Globus pallidus (tissue), 1 donor: Measurements from ENCODE around the gene PPP1R16B.

Experiments
- DNase-seq: peaks from one replicate; pipeline ENCODE4 v3.0.0-alpha.2; 2015; ENCODE audit warnings: low spot score

Gene PPP1R16B

GRCh38 chr20:38805502-38805957 lies at the start of gene PPP1R16B:
Gene PPP1R16B, plus strand, starts transcription at chr20:38805697. Its CDS starts 30,229 bp downstream, at chr20:38835926.
- peak; percentile 85 for DNase-seq

- DNase-seq, result no peak
Observed at GRCh38 chr20:38757145-38757775, 48.2 kb upstream of the PPP1R16B start.

GRCh38 chr20:38759106-38759505 lies 46.4 kb upstream of the PPP1R16B start:
- peak; percentile 62 for DNase-seq

GRCh38 chr20:38760978-38761377 lies 44.5 kb upstream of the PPP1R16B start:
- no peak for DNase-seq

- no peak for DNase-seq
Observed at GRCh38 chr20:38762174-38762573, 43.3 kb upstream of the PPP1R16B start.

- no peak for DNase-seq
Observed at GRCh38 chr20:38763616-38764015, 41.9 kb upstream of the PPP1R16B start.

- no peak for DNase-seq
Observed at GRCh38 chr20:38764567-38765318, 40.8 kb upstream of the PPP1R16B start.

GRCh38 chr20:38766071-38766470 lies 39.4 kb upstream of the PPP1R16B start:
- DNase-seq, result no peak

- DNase-seq, result no peak
Observed at GRCh38 chr20:38769376-38770295, 35.9 kb upstream of the PPP1R16B start.

GRCh38 chr20:38770546-38770945 lies 35.0 kb upstream of the PPP1R16B start:
- DNase-seq, result no peak

- no peak for DNase-seq
Observed at GRCh38 chr20:38770970-38771369, 34.5 kb upstream of the PPP1R16B start.

- no peak for DNase-seq
Observed at GRCh38 chr20:38771621-38772020, 33.9 kb upstream of the PPP1R16B start.

GRCh38 chr20:38774167-38774566 lies 31.3 kb upstream of the PPP1R16B start:
- DNase-seq, result no peak

GRCh38 chr20:38776363-38776762 lies 29.1 kb upstream of the PPP1R16B start:
- no peak for DNase-seq

- DNase-seq, result no peak
Observed at GRCh38 chr20:38779247-38780097, 26.0 kb upstream of the PPP1R16B start.

GRCh38 chr20:38782275-38782674 lies 23.2 kb upstream of the PPP1R16B start:
- no peak for DNase-seq

- DNase-seq, result no peak
Observed at GRCh38 chr20:38787870-38788269, 17.6 kb upstream of the PPP1R16B start.

GRCh38 chr20:38789503-38790199 lies 15.8 kb upstream of the PPP1R16B start:
- no peak for DNase-seq

- no peak for DNase-seq
Observed at GRCh38 chr20:38790200-38791053, 15.1 kb upstream of the PPP1R16B start.

GRCh38 chr20:38791291-38791690 lies 14.2 kb upstream of the PPP1R16B start:
- no peak for DNase-seq
